B cell (primary cell): Measurements from ENCODE around the gene MIP. TPM values are rescaled to one million over a fixed set of nuclear protein-coding genes. Genes with fewer than 3 reads are reported as not detected.

ENCODE experiments used
- ATAC-seq: fragments of 200-7000 bp; cut with Tn5 transposase; one replicate; pipeline ENCODE4 v1.10.0; 2021; ENCODE audit warnings: low read depth, mild to moderate bottlenecking, moderate number of reproducible peaks, moderate library complexity
- CTCF ChIA-PET: fragments of 350-600 bp; sonication (Branson Sonifier 250); formaldehyde crosslinking; loops from one replicate; lab custom pipeline; 2021; ENCODE audit warnings: antibody characterized with exemption, inconsistent platforms; lab: Charles Lee
- POLR2A ChIA-PET: fragments of 350-600 bp; sonication (Branson Sonifier 250); formaldehyde crosslinking; loops from one replicate; lab custom pipeline; 2021; ENCODE audit warnings: antibody characterized with exemption; lab: Charles Lee
- DNase-seq: peaks from one replicate; pipeline ENCODE4 v3.0.0; 2013
- H2AFZ ChIP-seq: 2 replicates; pipeline ENCODE4 v1.6.1; 2012; ENCODE audit warnings: mild to moderate bottlenecking, low read depth, low read length; ENCODE audit not compliant: insufficient read depth, poor library complexity, severe bottlenecking
- H3K27ac ChIP-seq, 2 donors: 1 replicate in 1 of 2; 2 replicates in 1 of 2; pipeline ENCODE4 v1.5.1; 2012 to 2013; ENCODE audit warnings: low read length in 2 of 2, mild to moderate bottlenecking in 2 of 2, moderate library complexity in 1 of 2
- H3K27me3 ChIP-seq, 4 experiments: fragments of 200-600 bp in 1 of 4; sonication (generic) in 1 of 4; replicated peaks in 1 of 4; 1 replicate in 2 of 4; 2 replicates in 2 of 4; pipeline versions ENCODE4 v1.6.1 to v1.7.0; 2013 to 2016; ENCODE audit warnings: low read length in 3 of 4, mild to moderate bottlenecking in 2 of 4, mixed read lengths in 1 of 4, moderate library complexity in 1 of 4; ENCODE audit not compliant: insufficient read depth in 4 of 4, control insufficient read depth in 3 of 4; ENCODE audit errors: control extremely low read depth in 1 of 4
- H3K36me3 ChIP-seq, 2 experiments: replicated peaks in 1 of 2; 1 replicate in 1 of 2; 2 replicates in 1 of 2; pipeline versions ENCODE4 v1.6.1 to v1.7.1; 2013; ENCODE audit warnings: low read length in 1 of 2; ENCODE audit not compliant: insufficient read depth in 2 of 2, control insufficient read depth in 1 of 2; ENCODE audit errors: control extremely low read depth in 1 of 2, extremely low read depth in 1 of 2
- H3K4me1 ChIP-seq, 2 donors: fragments of 200-600 bp in 1 of 2; sonication (generic) in 1 of 2; 1 replicate in 1 of 2; 2 replicates in 1 of 2; pipeline versions ENCODE4 v1.5.1 to v1.6.1; 2013 to 2017; ENCODE audit warnings: low read length in 2 of 2; ENCODE audit not compliant: control insufficient read depth in 2 of 2, insufficient read depth in 2 of 2
- H3K4me2 ChIP-seq: replicated peaks from 2 replicates; pipeline ENCODE3; 2012; ENCODE audit warnings: mild to moderate bottlenecking, low read depth, low read length; ENCODE audit not compliant: poor library complexity, severe bottlenecking
- H3K4me3 ChIP-seq, 5 experiments: fragments of 200-600 bp in 1 of 5; sonication (generic) in 1 of 5; 1 replicate in 3 of 5; 2 replicates in 2 of 5; pipeline versions ENCODE4 v1.5.1 to v1.7.0; 2011 to 2016; ENCODE audit warnings: low read length in 4 of 5, mild to moderate bottlenecking in 4 of 5, low read depth in 2 of 5, control low read depth in 1 of 5, moderate library complexity in 1 of 5; ENCODE audit not compliant: insufficient read depth in 1 of 5; ENCODE audit errors: control extremely low read depth in 1 of 5, extremely low read depth in 1 of 5
- H3K79me2 ChIP-seq: fragments of 200-600 bp; sonication (generic); one replicate; pipeline ENCODE4 v1.6.0; 2016; ENCODE audit warnings: low read length; ENCODE audit not compliant: control insufficient read depth, insufficient read depth
- H3K9ac ChIP-seq: fragments of 200-600 bp; sonication (generic); 2 replicates; pipeline ENCODE4 v1.6.1; 2017; ENCODE audit warnings: mild to moderate bottlenecking, low read length, moderate library complexity
- H3K9me3 ChIP-seq, 3 donors: one replicate each; pipeline versions ENCODE4 v1.6.1 to v1.7.1; 2013; ENCODE audit warnings: low read length in 2 of 3; ENCODE audit not compliant: control insufficient read depth in 2 of 3, insufficient read depth in 1 of 3; ENCODE audit errors: control extremely low read depth in 1 of 3
- H4K20me1 ChIP-seq: 2 replicates; pipeline ENCODE4 v1.6.0; 2012; ENCODE audit warnings: mild to moderate bottlenecking, low read length; ENCODE audit not compliant: insufficient read depth, control insufficient read depth, poor library complexity, severe bottlenecking
- H3K27ac Mint-ChIP-seq: one replicate; pipeline ENCODE4 v1.8.0; 2021; ENCODE audit warnings: mixed read lengths
- H3K27me3 Mint-ChIP-seq: one replicate; pipeline ENCODE4 v1.8.0; 2021; ENCODE audit warnings: mixed read lengths
- H3K4me1 Mint-ChIP-seq: one replicate; pipeline ENCODE4 v1.8.0; 2021; ENCODE audit warnings: mixed read lengths
- H3K4me3 Mint-ChIP-seq: one replicate; pipeline ENCODE4 v1.8.0; 2021; ENCODE audit warnings: mixed read lengths
- H3K9me3 Mint-ChIP-seq: one replicate; pipeline ENCODE4 v1.8.0; 2022; ENCODE audit warnings: mixed read lengths; ENCODE audit not compliant: insufficient read depth
- CTCF ChIP-seq: fragments of 200-600 bp; IDR thresholded peaks from one replicate; pipeline ENCODE4 v1.8.0; 2022; ENCODE audit warnings: antibody characterized with exemption, mild to moderate bottlenecking
- EZH2 ChIP-seq: IDR thresholded peaks from 2 replicates; pipeline ENCODE4 v1.6.1; 2012; ENCODE audit warnings: borderline replicate concordance, low read depth, mild to moderate bottlenecking, moderate library complexity, low read length; ENCODE audit not compliant: insufficient read depth, poor library complexity, severe bottlenecking
- WGBS: methylation state at CpG from one replicate; pipeline ENCODE4 v1.1.5; 2013; ENCODE audit warnings: missing lambda C conversion rate; ENCODE audit not compliant: insufficient coverage; 5-methylcytosine and 5-hydroxymethylcytosine counted together
- intact Hi-C: fragments of 100-400 bp; cut with micrococcal nuclease; formaldehyde crosslinking; loops from one replicate; pipeline ENCODE4 v1.10.0; 2022
- polyA plus RNA-seq: library from polyadenylated mRNA; depleted of rRNA; stranded (reverse); fragments of >200 nt; gene quantifications from 2 replicates; pipeline ENCODE4 v1.2.3, GENCODE V29; 2012
- total RNA-seq, 2 donors: library from RNA; stranded (reverse); fragments of 120-200 nt in 1 of 2; gene quantifications; 1 replicate in 1 of 2; 2 replicates in 1 of 2; pipeline versions ENCODE4 v1.2.3 to v1.2.4, GENCODE V29; 2013 to 2022

Gene MIP
- total and polyA plus RNA-seq, 2 donors (not counting 1 experiment from before 2014, with no cell fraction given) = not detected

DNA sequence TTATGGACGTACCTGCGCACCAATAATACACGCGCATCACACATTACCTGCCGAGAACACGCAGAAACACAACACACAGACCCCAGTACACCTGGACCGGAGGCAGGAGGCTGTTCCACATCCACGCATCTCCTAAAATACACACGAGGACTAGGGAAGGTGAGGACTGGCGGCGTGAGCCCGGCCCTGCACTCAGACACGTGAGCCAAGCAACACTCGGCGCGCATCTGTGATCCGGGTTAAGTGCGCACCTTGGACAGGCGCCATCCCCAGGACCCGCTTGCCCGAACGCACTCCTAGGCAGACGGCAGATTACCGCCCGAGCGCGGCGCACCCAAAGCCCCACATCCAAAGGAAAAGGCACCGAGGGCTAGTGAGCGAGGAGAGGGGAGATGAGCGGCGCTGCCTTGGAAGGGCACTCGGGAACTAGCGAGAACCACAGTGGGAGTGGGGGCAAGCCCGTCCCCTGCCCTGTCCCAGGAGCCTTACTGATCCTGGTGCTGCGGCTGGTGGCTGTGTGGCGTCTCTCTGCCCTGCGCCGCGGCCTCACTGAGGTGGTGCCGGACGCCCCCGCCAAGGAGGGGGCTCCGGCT lies 33.1 kb upstream of the MIP start:
- H3K27ac Mint-ChIP-seq = peak overlapping the region; percentile 80
- CTCF ChIA-PET = interaction anchor here (0.8 to 1.4 kb wide), 3 partner anchors 11 to 45 kb away, joined by 3 to 5 read pairs (median 3); no protein-coding TSS in a partner anchor
- ATAC-seq (peak; percentile 2), DNase-seq (peak; percentile 57)
- no peak overlapping the region for H3K27ac ChIP-seq
- TF ChIP-seq EZH2 (no peak), CTCF (no peak)
- H4K20me1 ChIP-seq = no peaks in the 10 kb centered on the region
- H3K79me2 ChIP-seq = no peaks in the 10 kb centered on the region
- WGBS = 8% methylated on average over 44 of the region's 44 CpGs
- intact Hi-C loops = loop anchor here (1.0 to 5.0 kb wide), 4 partner anchors 19 to 200 kb away; partner anchors contain the start of genes PTGES3, SPRYD4 and TIMELESS
- H3K4me1 Mint-ChIP-seq = peaks cover 19% of the 10 kb centered on the region
- H3K27me3 ChIP-seq = peaks cover 0 to 9% (median 4%) of the 10 kb centered on the region in 4 experiments
- H3K9ac ChIP-seq = peak overlapping the region; percentile 75
- H3K9me3 ChIP-seq = no peaks in the 10 kb centered on the region
- H3K4me3 Mint-ChIP-seq = peak overlapping the region; percentile 91
- no peaks in the 10 kb centered on the region for H3K9me3 Mint-ChIP-seq
- peak overlapping the region; percentile 94 for H3K4me2 ChIP-seq
- POLR2A ChIA-PET = interaction anchor here (0.6 to 1.4 kb wide), 4 partner anchors 149 to 298 kb away, joined by 3 to 7 read pairs (median 4); partner anchors contain the start of gene CNPY2
- H3K27me3 Mint-ChIP-seq = peaks cover 15% of the 10 kb centered on the region
- no peaks in the 10 kb centered on the region for H3K36me3 ChIP-seq
- peaks cover 0 to 19% of the 10 kb centered on the region in 2 donors for H3K4me1 ChIP-seq
- H2AFZ ChIP-seq = peak overlapping the region; percentile 96
- H3K4me3 ChIP-seq = peak overlapping the region; percentile 26 to 79 (median 73)

DNA sequence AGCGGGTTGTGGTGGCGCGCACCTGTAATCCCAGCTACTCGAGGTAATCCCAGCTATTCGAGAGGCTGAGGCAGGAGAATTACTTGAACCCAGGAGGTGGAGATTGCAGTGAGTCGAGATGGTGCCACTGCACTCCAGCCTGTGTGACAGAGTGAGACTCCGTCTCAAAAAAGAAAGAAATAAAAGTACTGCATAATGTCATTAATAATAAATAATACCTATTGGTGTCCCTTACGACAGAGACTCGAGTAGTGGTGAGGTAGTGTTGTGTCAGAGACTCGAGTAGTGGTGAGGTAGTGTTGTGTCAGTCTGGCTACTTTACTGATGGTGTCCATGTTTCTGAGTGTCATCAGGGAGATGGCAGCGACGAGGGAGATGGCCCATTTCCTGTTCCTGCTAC lies 32.2 kb upstream of the MIP start:
- Histone ChIP-seq H3K36me3 (no peaks in the 10 kb centered on the region), H3K9ac (no peak overlapping the region), H3K4me2 (no peak overlapping the region), H3K4me3 (no peak overlapping the region), H3K4me1 (peaks cover 0 to 19% of the 10 kb centered on the region in 2 donors), H3K27me3 (peaks cover 0 to 9% (median 3%) of the 10 kb centered on the region in 4 experiments), H3K9me3 (no peaks in the 10 kb centered on the region), H4K20me1 (no peaks in the 10 kb centered on the region), H3K27ac (no peak overlapping the region), H2AFZ (peak overlapping the region; percentile 96), H3K79me2 (no peaks in the 10 kb centered on the region)
- ChIA-PET POLR2A (no interaction called here), CTCF (no interaction called here)
- Mint-ChIP-seq H3K4me3 (peak overlapping the region; percentile 91), H3K9me3 (no peaks in the 10 kb centered on the region), H3K27ac (no peak overlapping the region), H3K27me3 (peaks cover 13% of the 10 kb centered on the region), H3K4me1 (peaks cover 19% of the 10 kb centered on the region)
- ATAC-seq (no peak), DNase-seq (no peak)
- intact Hi-C loops = loop anchor here (5.0 kb wide), 1 partner anchor 201 kb away; the partner anchor contains the start of gene PTGES3
- TF ChIP-seq EZH2 (no peak), CTCF (no peak)
- 93% methylated on average over 10 of the region's 12 CpGs for WGBS
